K562 (cell line): ENCODE data around the gene FAM181B. TPM values are rescaled to one million over a fixed set of nuclear protein-coding genes. Genes with fewer than 3 reads are reported as not detected.

Source experiments
- CTCF ChIP-seq, 3 experiments: IDR thresholded peaks in 2 of 3; conservative IDR thresholded peaks in 1 of 3; 2 replicates each; pipeline ENCODE4 v1.5.1; 2011 to 2012; ENCODE audit warnings: low read length in 3 of 3, mild to moderate bottlenecking in 3 of 3, control low read depth in 2 of 3, improper control_type of control experiment in 1 of 3, inconsistent platforms in 1 of 3, low read depth in 1 of 3, mixed read lengths in 1 of 3, moderate library complexity in 1 of 3; ENCODE audit not compliant: insufficient read depth in 2 of 3
- DNMT1 ChIP-seq: fragments of 450-650 bp; IDR thresholded peaks from 2 replicates; pipeline ENCODE4 v1.6.1; 2016; ENCODE audit warnings: antibody characterized with exemption, mild to moderate bottlenecking
- E2F6 ChIP-seq, 2 experiments: IDR thresholded peaks; 2 replicates each; pipeline ENCODE4 v1.6.1; 2011; ENCODE audit warnings: borderline replicate concordance in 1 of 2, control low read depth in 1 of 2, low read depth in 1 of 2, low read length in 1 of 2, mild to moderate bottlenecking in 1 of 2, mixed read lengths in 1 of 2, moderate library complexity in 1 of 2; ENCODE audit not compliant: insufficient read depth in 1 of 2, insufficient read length in 1 of 2, poor library complexity in 1 of 2, severe bottlenecking in 1 of 2; ENCODE audit errors: extremely low read depth in 1 of 2
- FIP1L1 ChIP-seq: fragments of 200-400 bp; formaldehyde crosslinking; IDR thresholded peaks from 2 replicates; pipeline ENCODE4 v1.6.1; 2018; ENCODE audit warnings: mild to moderate bottlenecking, low read depth, low read length; ENCODE audit not compliant: poor library complexity, severe bottlenecking
- FOXK2 ChIP-seq, 2 experiments: fragments of 450-650 bp; IDR thresholded peaks in 1 of 2; conservative IDR thresholded peaks in 1 of 2; 2 replicates each; pipeline ENCODE4 v1.6.1; 2016; ENCODE audit warnings: low read depth in 2 of 2, mild to moderate bottlenecking in 1 of 2
- GABPB1 ChIP-seq: sonication (generic); formaldehyde crosslinking; IDR thresholded peaks from 2 replicates; pipeline ENCODE4 v1.8.0; 2022; ENCODE audit warnings: mild to moderate bottlenecking, missing genetic modification reagents
- GABPB2 ChIP-seq: fragments of 250-450 bp; sonication (Bioruptor Pico); conservative IDR thresholded peaks from 2 replicates; pipeline ENCODE4 v1.5.1; 2021; ENCODE audit warnings: mild to moderate bottlenecking
- GTF2E2 ChIP-seq: fragments of 200-800 bp; sonication (Bioruptor generic); IDR thresholded peaks from 2 replicates; pipeline ENCODE4 v1.6.1; 2016; ENCODE audit warnings: missing genetic modification characterization, missing compliant biosample characterization
- L3MBTL2 ChIP-seq: fragments of 450-650 bp; IDR thresholded peaks from 2 replicates; pipeline ENCODE4 v1.6.1; 2016; ENCODE audit warnings: mild to moderate bottlenecking, moderate library complexity
- POU5F1 ChIP-seq: fragments of 150-350 bp; IDR thresholded peaks from 2 replicates; pipeline ENCODE4 v1.6.1; 2014; ENCODE audit warnings: borderline replicate concordance, low read length, low read depth, mild to moderate bottlenecking; ENCODE audit not compliant: partially characterized antibody
- PREB ChIP-seq: sonication (generic); formaldehyde crosslinking; IDR thresholded peaks from 2 replicates; pipeline ENCODE4 v1.8.1; 2023; ENCODE audit warnings: mild to moderate bottlenecking, missing genetic modification reagents
- SNAPC5 ChIP-seq: fragments of 250-450 bp; sonication (Bioruptor Pico); IDR thresholded peaks from 2 replicates; pipeline ENCODE4 v1.8.0; 2021; ENCODE audit warnings: moderate library complexity, mild to moderate bottlenecking, inconsistent platforms
- TRIM25 ChIP-seq: fragments of 450-650 bp; IDR thresholded peaks from 2 replicates; pipeline ENCODE4 v1.7.0; 2016; ENCODE audit warnings: borderline replicate concordance
- ZBTB11 ChIP-seq, 3 experiments: fragments of 200-800 bp in 1 of 3; fragments of 250-450 bp in 1 of 3; fragments of 450-650 bp in 1 of 3; sonication (Bioruptor Pico) in 1 of 3; sonication (Bioruptor generic) in 1 of 3; formaldehyde crosslinking in 1 of 3; IDR thresholded peaks; 2 replicates each; pipeline versions ENCODE4 v1.6.1 to v1.8.0; 2016 to 2022; ENCODE audit warnings: mild to moderate bottlenecking in 2 of 3, missing genetic modification characterization in 2 of 3, missing compliant biosample characterization in 1 of 3, moderate library complexity in 1 of 3
- ZEB2 ChIP-seq: fragments of 450-650 bp; IDR thresholded peaks from 2 replicates; pipeline ENCODE4 v1.6.1; 2016
- polyA plus RNA-seq, 8 experiments: library from polyadenylated mRNA; depleted of rRNA in 4 of 8; stranded (reverse) in 5 of 8; unstranded in 3 of 8; fragments of >200 nt; fragmentation: Nextera tagmentation in 2 of 8; fragmentation: Illumina TruSeq in 1 of 8; extraction: Ambion mirVana in 2 of 8; extraction: Trizol in 1 of 8; gene quantifications; 2 replicates each; pipeline versions ENCODE4 v1.2.1 to v1.2.3, GENCODE V29; 2011 to 2014; ENCODE audit warnings: inconsistent platforms in 1 of 8, missing spikeins in 1 of 8
- total RNA-seq, 7 experiments: library from RNA; depleted of rRNA in 6 of 7; stranded (reverse); fragments of >200 nt in 6 of 7; fragmentation: Illumina TruSeq in 2 of 7; extraction: Trizol in 2 of 7; gene quantifications; 2 replicates each; pipeline versions ENCODE4 v1.2.1 to v1.2.3, GENCODE V29; 2011 to 2021; ENCODE audit warnings: low replicate concordance in 1 of 7

FAM181B gene
- total and polyA plus RNA-seq, 9 of the 15 experiments (the other 6 are each of a cell fraction or from before 2014, with no cell fraction given), result 0.01 TPM; not detected in 8

- no peak for TF ChIP-seq ZBTB11 (CRISPR knock-in tag; IDR thresholded peaks at IDR 0.05)
- 0 out of 6 replicates have a peak, but pooled peaks of 1 of the 3 experiments have one; percentile 0 for TF ChIP-seq CTCF (IDR thresholded peaks at IDR 0.05 in 2 of 3, conservative IDR thresholded peaks at IDR 0.05 in 1 of 3; ENCODE audit: insufficient read depth in 2 of 3, low read depth in 1 of 3, low read length in 3 of 3)
- TF ChIP-seq PREB (CRISPR knock-in tag), result no peak
- TF ChIP-seq FIP1L1, result no peak
- no peak for TF ChIP-seq POU5F1
- TF ChIP-seq DNMT1, result no peak
- TF ChIP-seq GABPB2 (CRISPR knock-in tag), result no peak
- no peak for TF ChIP-seq FOXK2 (conservative IDR thresholded peaks at IDR 0.05 in 1 of 2, IDR thresholded peaks at IDR 0.05 in 1 of 2; ENCODE audit: low read depth in 2 of 2)
- no peak for TF ChIP-seq ZEB2
- TF ChIP-seq E2F6 (IDR thresholded peaks at IDR 0.05; ENCODE audit: borderline replicate concordance in 1 of 2, extremely low read depth in 1 of 2, insufficient read depth in 1 of 2, insufficient read length in 1 of 2, low read depth in 1 of 2, low read length in 1 of 2, poor library complexity in 1 of 2, severe bottlenecking in 1 of 2), result peak in 1 of 2 experiments; percentile 63
- no peak for TF ChIP-seq GABPB1 (CRISPR knock-in tag)
- no peak for TF ChIP-seq TRIM25
- no peak for TF ChIP-seq SNAPC5 (CRISPR knock-in tag)
- TF ChIP-seq L3MBTL2, result 0 out of 2 replicates have a peak, but pooled peaks have one; percentile 32
- TF ChIP-seq GTF2E2 (tag), result no peak
Observed at GRCh38 chr11:82733444-82734119, at the start of gene FAM181B (continued).
